Body of pancreas (tissue), 4 donors: ENCODE measurements around the gene PLEKHA3.

Experiments used
- POLR2A ChIP-seq, 3 donors: fragments of 450-650 bp; IDR thresholded peaks; one replicate each; pipeline ENCODE4 v1.6.1; 2016; ENCODE audit warnings: antibody characterized with exemption in 3 of 3, mild to moderate bottlenecking in 2 of 3
- TF ChIP-seq, protein P1 (sequence below), 7 experiments: fragments of 450-650 bp in 4 of 7; fragments of 200-600 bp in 3 of 7; sonication (generic) in 3 of 7; IDR thresholded peaks; one replicate each; pipeline ENCODE4 v1.5.1; 2016 to 2019; ENCODE audit warnings: antibody characterized with exemption in 7 of 7

DNA sequence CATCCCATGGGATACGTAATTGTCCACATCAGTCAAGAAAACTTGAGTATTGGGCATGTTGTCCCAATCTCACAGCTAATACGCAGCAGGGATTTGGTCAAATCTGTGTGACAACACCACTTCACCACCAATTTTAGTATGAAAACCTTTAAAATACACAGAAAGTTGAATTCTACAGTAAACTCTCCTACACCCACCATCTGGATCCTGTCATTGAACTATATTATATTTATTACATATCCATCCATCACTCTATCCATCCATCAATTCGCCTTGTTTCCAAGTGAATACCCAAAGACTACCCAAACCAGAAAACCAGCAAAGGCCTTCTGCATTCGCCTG is 1.0 kb upstream of the PLEKHA3 start:
- TF ChIP-seq, protein P1, sequence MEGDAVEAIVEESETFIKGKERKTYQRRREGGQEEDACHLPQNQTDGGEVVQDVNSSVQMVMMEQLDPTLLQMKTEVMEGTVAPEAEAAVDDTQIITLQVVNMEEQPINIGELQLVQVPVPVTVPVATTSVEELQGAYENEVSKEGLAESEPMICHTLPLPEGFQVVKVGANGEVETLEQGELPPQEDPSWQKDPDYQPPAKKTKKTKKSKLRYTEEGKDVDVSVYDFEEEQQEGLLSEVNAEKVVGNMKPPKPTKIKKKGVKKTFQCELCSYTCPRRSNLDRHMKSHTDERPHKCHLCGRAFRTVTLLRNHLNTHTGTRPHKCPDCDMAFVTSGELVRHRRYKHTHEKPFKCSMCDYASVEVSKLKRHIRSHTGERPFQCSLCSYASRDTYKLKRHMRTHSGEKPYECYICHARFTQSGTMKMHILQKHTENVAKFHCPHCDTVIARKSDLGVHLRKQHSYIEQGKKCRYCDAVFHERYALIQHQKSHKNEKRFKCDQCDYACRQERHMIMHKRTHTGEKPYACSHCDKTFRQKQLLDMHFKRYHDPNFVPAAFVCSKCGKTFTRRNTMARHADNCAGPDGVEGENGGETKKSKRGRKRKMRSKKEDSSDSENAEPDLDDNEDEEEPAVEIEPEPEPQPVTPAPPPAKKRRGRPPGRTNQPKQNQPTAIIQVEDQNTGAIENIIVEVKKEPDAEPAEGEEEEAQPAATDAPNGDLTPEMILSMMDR (IDR thresholded peaks at IDR 0.05), result peak in 1 of 7 experiments; percentile 6
- TF ChIP-seq POLR2A (IDR thresholded peaks at IDR 0.05), result no peak
